HAP-1 (cell line): Measurements from ENCODE around the gene GPR146.
"Not testable (repeated sequence)": the region's sequence is repeated elsewhere in the genome, so short reads cannot be mapped to it uniquely, and the experiment has no call there.

Source experiments
- DNase-seq, 2 experiments: peaks; one replicate each; pipeline ENCODE4 v3.0.0-alpha.2; 2016 to 2020; ENCODE audit warnings: low spot score in 2 of 2
- H3K27me3 ChIP-seq: fragments of 250-450 bp; sonication (Bioruptor Pico); 2 replicates; pipeline ENCODE4 v1.5.1; 2020; ENCODE audit warnings: low read depth, mild to moderate bottlenecking, moderate library complexity
- H3K36me3 ChIP-seq: fragments of 250-450 bp; sonication (Bioruptor Pico); replicated peaks from 2 replicates; pipeline ENCODE4 v1.5.1; 2020; ENCODE audit warnings: mild to moderate bottlenecking
- H3K4me1 ChIP-seq: fragments of 250-450 bp; sonication (Bioruptor Pico); 2 replicates; pipeline ENCODE4 v1.5.1; 2020; ENCODE audit warnings: mild to moderate bottlenecking
- H3K4me3 ChIP-seq: fragments of 250-450 bp; sonication (Bioruptor Pico); 2 replicates; pipeline ENCODE4 v1.5.1; 2020; ENCODE audit warnings: mild to moderate bottlenecking, moderate library complexity
- H3K9me3 ChIP-seq: fragments of 250-450 bp; sonication (Bioruptor Pico); 2 replicates; pipeline ENCODE4 v1.5.1; 2020; ENCODE audit warnings: mild to moderate bottlenecking, moderate library complexity
- in situ Hi-C: fragments of 300-500 bp; cut with MboI; formaldehyde crosslinking; loops from 3 replicates; pipeline ENCODE4 v1.14.3; 2020; ENCODE audit warnings: low sequenced_read_pairs, inconsistent platforms, mixed read lengths

The GPR146 gene

GRCh38 chr7:1025743-1026581 is 18.4 kb upstream of the GPR146 start:
- DNase-seq = no peak
- Histone ChIP-seq H3K36me3 (peaks cover 41% of the 10 kb centered on the region), H3K9me3 (peaks cover 3% of the 10 kb centered on the region; the same call in 1 of the 2 replicates), H3K27me3 (no peaks in the 10 kb centered on the region), H3K4me3 (peak overlapping the region; percentile 68), H3K4me1 (peaks cover 15% of the 10 kb centered on the region)
- in situ Hi-C loops = no loop called here

- Histone ChIP-seq H3K4me3 (peak overlapping the region; percentile 68), H3K36me3 (peaks cover 34% of the 10 kb centered on the region)
Measured at GRCh38 chr7:1026721-1027161, 17.6 kb upstream of the GPR146 start.

GRCh38 chr7:1027242-1028043 is 16.9 kb upstream of the GPR146 start:
- H3K36me3 ChIP-seq = peaks cover 34% of the 10 kb centered on the region
- peak overlapping the region; percentile 68 for H3K4me3 ChIP-seq
- peak; percentile 41 to 51 for DNase-seq
- in situ Hi-C loops = no loop called here
- peaks cover 15% of the 10 kb centered on the region for H3K4me1 ChIP-seq
- no peaks in the 10 kb centered on the region for H3K27me3 ChIP-seq
- H3K9me3 ChIP-seq = no peaks in the 10 kb centered on the region

More at GRCh38 chr7:1026721-1027161, 17.6 kb upstream of the GPR146 start:
- no peaks in the 10 kb centered on the region for H3K27me3 ChIP-seq
- DNase-seq = no peak
- peaks cover 1% of the 10 kb centered on the region; the same call in 1 of the 2 replicates for H3K9me3 ChIP-seq
- peaks cover 15% of the 10 kb centered on the region for H3K4me1 ChIP-seq
- in situ Hi-C loops = no loop called here

GRCh38 chr7:1028044-1028770 is 16.1 kb upstream of the GPR146 start:
- Histone ChIP-seq H3K27me3 (no peaks in the 10 kb centered on the region), H3K36me3 (peaks cover 31% of the 10 kb centered on the region), H3K9me3 (no peaks in the 10 kb centered on the region), H3K4me1 (peaks cover 15% of the 10 kb centered on the region), H3K4me3 (peak overlapping the region; percentile 68)
- DNase-seq = peak; percentile 77 to 93
- in situ Hi-C loops = no loop called here

GRCh38 chr7:1028775-1029636 is 15.3 kb upstream of the GPR146 start:
- in situ Hi-C loops = no loop called here
- H3K36me3 ChIP-seq = peaks cover 28% of the 10 kb centered on the region
- peak; percentile 69 to 79 for DNase-seq
- no peaks in the 10 kb centered on the region for H3K27me3 ChIP-seq
- H3K4me1 ChIP-seq = peaks cover 15% of the 10 kb centered on the region
- peak overlapping the region; percentile 4 for H3K4me3 ChIP-seq
- no peaks in the 10 kb centered on the region for H3K9me3 ChIP-seq

GRCh38 chr7:1029637-1030443 is 14.5 kb upstream of the GPR146 start:
- Histone ChIP-seq H3K36me3 (peaks cover 23% of the 10 kb centered on the region), H3K4me3 (no peak overlapping the region), H3K27me3 (no peaks in the 10 kb centered on the region), H3K4me1 (peaks cover 15% of the 10 kb centered on the region), H3K9me3 (no peaks in the 10 kb centered on the region)
- in situ Hi-C loops = no loop called here
- DNase-seq = no peak

GRCh38 chr7:1030444-1031070 is 13.8 kb upstream of the GPR146 start:
- in situ Hi-C loops = no loop called here
- DNase-seq = no peak
- no peaks in the 10 kb centered on the region for H3K27me3 ChIP-seq
- peaks cover 15% of the 10 kb centered on the region for H3K4me1 ChIP-seq
- H3K4me3 ChIP-seq = no peak overlapping the region
- peaks cover 16% of the 10 kb centered on the region for H3K36me3 ChIP-seq
- no peaks in the 10 kb centered on the region for H3K9me3 ChIP-seq

- no peak overlapping the region for H3K4me3 ChIP-seq
- H3K27me3 ChIP-seq = no peaks in the 10 kb centered on the region
- peaks cover 3% of the 10 kb centered on the region for H3K36me3 ChIP-seq
- 0 out of 2 replicates have a peak, but pooled peaks cover 3% of the 10 kb centered on the region for H3K9me3 ChIP-seq
- in situ Hi-C loops = no loop called here
- H3K4me1 ChIP-seq = peaks cover 8% of the 10 kb centered on the region
- DNase-seq = no peak
Measured at GRCh38 chr7:1031716-1032455, 12.5 kb upstream of the GPR146 start.

GRCh38 chr7:1032536-1033181 is 11.7 kb upstream of the GPR146 start:
- H3K27me3 ChIP-seq = no peaks in the 10 kb centered on the region
- 0 out of 2 replicates have a peak, but pooled peaks cover 3% of the 10 kb centered on the region for H3K9me3 ChIP-seq
- H3K4me1 ChIP-seq = peaks cover 6% of the 10 kb centered on the region
- H3K4me3 ChIP-seq = no peak overlapping the region
- H3K36me3 ChIP-seq = no peaks in the 10 kb centered on the region; the same call in 1 of the 2 replicates
- no peak for DNase-seq
- in situ Hi-C loops = no loop called here

- H3K4me3 ChIP-seq = no peak overlapping the region
- in situ Hi-C loops = no loop called here
- peaks cover 6% of the 10 kb centered on the region for H3K4me1 ChIP-seq
- no peak for DNase-seq
- H3K27me3 ChIP-seq = no peaks in the 10 kb centered on the region
- H3K9me3 ChIP-seq = 0 out of 2 replicates have a peak, but pooled peaks cover 3% of the 10 kb centered on the region
- no peaks in the 10 kb centered on the region for H3K36me3 ChIP-seq
Measured at GRCh38 chr7:1033546-1034145, 10.7 kb upstream of the GPR146 start.

- H3K36me3 ChIP-seq, in situ Hi-C loops, H3K27me3 ChIP-seq, H3K4me3 ChIP-seq, H3K9me3 ChIP-seq, H3K4me1 ChIP-seq, DNase-seq: not testable (repeated sequence)
Measured at GRCh38 chr7:1034769-1035168, 9.6 kb upstream of the GPR146 start.
